Common myeloid progenitor, CD34-positive (primary cell): ENCODE results near the gene UXT.
A peak's percentile ranks its signal among the peaks of the same experiment; 100 is the strongest.
"Not testable (repeated sequence)": the region's sequence is repeated elsewhere in the genome, so short reads cannot be mapped to it uniquely, and the experiment has no call there.

ENCODE experiments used
- CTCF ChIA-PET: fragments of 350-600 bp; sonication (Branson Sonifier 250); formaldehyde crosslinking; loops from one replicate; lab custom pipeline; 2021; ENCODE audit warnings: antibody characterized with exemption; lab: Charles Lee
- POLR2A ChIA-PET: fragments of 350-600 bp; sonication (Branson Sonifier 250); formaldehyde crosslinking; loops from one replicate; lab custom pipeline; 2021; ENCODE audit warnings: antibody characterized with exemption; lab: Charles Lee
- DNase-seq, 3 donors: peaks; one replicate each; pipeline versions ENCODE4 v3.0.0 to v3.0.0-alpha.2; 2013
- H3K27ac ChIP-seq, 2 experiments: 1 replicate in 1 of 2; 2 replicates in 1 of 2; pipeline ENCODE4 v1.7.0; 2013; ENCODE audit warnings: inconsistent platforms in 2 of 2, low read length in 2 of 2, mild to moderate bottlenecking in 2 of 2, low read depth in 1 of 2, moderate library complexity in 1 of 2; ENCODE audit not compliant: severe bottlenecking in 2 of 2, insufficient read depth in 1 of 2, poor library complexity in 1 of 2
- H3K27me3 ChIP-seq, 5 experiments: replicated peaks in 2 of 5; 1 replicate in 3 of 5; 2 replicates in 2 of 5; pipeline versions ENCODE4 v1.6.1 to v1.7.0; 2013; ENCODE audit warnings: low read length in 4 of 5, mild to moderate bottlenecking in 2 of 5, moderate library complexity in 2 of 5, inconsistent platforms in 1 of 5; ENCODE audit not compliant: insufficient read depth in 5 of 5, control insufficient read depth in 4 of 5
- H3K36me3 ChIP-seq, 4 experiments: 1 replicate in 2 of 4; 2 replicates in 2 of 4; pipeline versions ENCODE4 v1.6.1 to v1.7.0; 2013; ENCODE audit warnings: low read length in 3 of 4, control low read depth in 1 of 4, mild to moderate bottlenecking in 1 of 4; ENCODE audit not compliant: control insufficient read depth in 4 of 4, insufficient read depth in 4 of 4
- H3K4me1 ChIP-seq, 4 experiments: 1 replicate in 3 of 4; 2 replicates in 1 of 4; pipeline versions ENCODE4 v1.6.1 to v1.7.1; 2013; ENCODE audit warnings: low read length in 3 of 4, mild to moderate bottlenecking in 3 of 4, control low read depth in 1 of 4, inconsistent platforms in 1 of 4, moderate library complexity in 1 of 4; ENCODE audit not compliant: control insufficient read depth in 4 of 4, insufficient read depth in 4 of 4; ENCODE audit errors: control extremely low read depth in 1 of 4
- H3K4me3 ChIP-seq, 7 experiments: 1 replicate in 4 of 7; 2 replicates in 3 of 7; pipeline versions ENCODE4 v1.5.1 to v1.7.0; 2013; ENCODE audit warnings: mild to moderate bottlenecking in 7 of 7, low read length in 6 of 7, moderate library complexity in 6 of 7, inconsistent platforms in 2 of 7, low read depth in 2 of 7, control low read depth in 1 of 7; ENCODE audit not compliant: insufficient read depth in 4 of 7, control insufficient read depth in 1 of 7; ENCODE audit errors: extremely low read depth in 1 of 7
- H3K9me3 ChIP-seq, 5 experiments: 1 replicate in 4 of 5; 2 replicates in 1 of 5; pipeline versions ENCODE4 v1.6.1 to v1.7.1; 2013; ENCODE audit warnings: low read length in 4 of 5, mild to moderate bottlenecking in 2 of 5, inconsistent platforms in 1 of 5, low read depth in 1 of 5, moderate library complexity in 1 of 5; ENCODE audit not compliant: control insufficient read depth in 4 of 5, insufficient read depth in 2 of 5; ENCODE audit errors: control extremely low read depth in 1 of 5
- WGBS: methylation state at CpG from one replicate; pipeline ENCODE4 v1.1.5; 2013; ENCODE audit not compliant: insufficient coverage; 5-methylcytosine and 5-hydroxymethylcytosine counted together

The UXT gene

GRCh38 chrX:47611489-47611888 lies 47.5 kb downstream of the UXT start:
- CTCF ChIA-PET: no interaction called here
- H3K4me3 ChIP-seq: no peak overlapping the region

GRCh38 chrX:47610511-47610910 lies 48.5 kb downstream of the UXT start:
- POLR2A ChIA-PET: no interaction called here

More at GRCh38 chrX:47611489-47611888, 47.5 kb downstream of the UXT start:
- Histone ChIP-seq H3K4me1 (peaks cover 0 to 9% (median 5%) of the 10 kb centered on the region in 4 experiments), H3K36me3 (no peaks in the 10 kb centered on the region), H3K9me3 (peaks cover 0 to 5% (median 0%) of the 10 kb centered on the region in 5 experiments), H3K27me3 (no peaks in the 10 kb centered on the region), H3K27ac (no peak overlapping the region)
- no peak for DNase-seq
- POLR2A ChIA-PET: no interaction called here
- 80% methylated on average over 2 of the region's 2 CpGs for WGBS

GRCh38 chrX:47608130-47608810 lies 50.7 kb downstream of the UXT start:
- H3K27me3 ChIP-seq: no peaks in the 10 kb centered on the region
- WGBS: 61% methylated on average over 8 of the region's 9 CpGs
- H3K27ac ChIP-seq: no peak overlapping the region
- peaks cover 0 to 11% (median 8%) of the 10 kb centered on the region in 4 experiments for H3K4me1 ChIP-seq
- H3K9me3 ChIP-seq: peaks cover 0 to 5% (median 0%) of the 10 kb centered on the region in 5 experiments
- POLR2A ChIA-PET: interaction anchor here (0.9 kb wide), 1 partner anchor 25 kb away, joined by 3 read pairs; no protein-coding TSS in a partner anchor
- CTCF ChIA-PET: interaction anchor here (1.3 kb wide), 1 partner anchor 25 kb away, joined by 3 read pairs; no protein-coding TSS in a partner anchor
- peak overlapping the region in 1 of 7 experiments; percentile 10 for H3K4me3 ChIP-seq
- H3K36me3 ChIP-seq: no peaks in the 10 kb centered on the region
- peak in 2 of 3 donors; percentile 42 to 63 for DNase-seq

More at GRCh38 chrX:47610511-47610910, 48.5 kb downstream of the UXT start:
- Histone ChIP-seq H3K9me3 (peaks cover 0 to 5% (median 0%) of the 10 kb centered on the region in 5 experiments), H3K27me3 (no peaks in the 10 kb centered on the region), H3K36me3 (no peaks in the 10 kb centered on the region), H3K4me1 (peaks cover 0 to 9% (median 5%) of the 10 kb centered on the region in 4 experiments), H3K27ac (no peak overlapping the region), H3K4me3 (no peak overlapping the region)
- CTCF ChIA-PET: no interaction called here
- WGBS: 91% methylated on average over 4 of the region's 4 CpGs
- no peak for DNase-seq

GRCh38 chrX:47607091-47607490 lies 51.9 kb downstream of the UXT start:
- Histone ChIP-seq H3K4me3 (no peak overlapping the region), H3K27ac (no peak overlapping the region), H3K36me3 (no peaks in the 10 kb centered on the region), H3K27me3 (no peaks in the 10 kb centered on the region), H3K9me3 (peaks cover 0 to 5% (median 0%) of the 10 kb centered on the region in 5 experiments), H3K4me1 (peaks cover 0 to 11% (median 8%) of the 10 kb centered on the region in 4 experiments)
- POLR2A ChIA-PET: no interaction called here
- no peak for DNase-seq
- CTCF ChIA-PET: no interaction called here

- ChIA-PET POLR2A (no interaction called here), CTCF (interaction anchor here (1.4 kb wide), 1 partner anchor 10 kb away, joined by 4 read pairs; no protein-coding TSS in a partner anchor)
- Histone ChIP-seq H3K27me3 (peaks cover 0 to 2% (median 0%) of the 10 kb centered on the region in 5 experiments), H3K9me3 (peaks cover 0 to 8% (median 1%) of the 10 kb centered on the region in 5 experiments), H3K4me1 (peaks cover 0 to 11% (median 8%) of the 10 kb centered on the region in 4 experiments), H3K27ac (no peak overlapping the region), H3K4me3 (no peak overlapping the region), H3K36me3 (no peaks in the 10 kb centered on the region)
- DNase-seq: no peak
- 82% methylated on average over 8 of the region's 9 CpGs for WGBS
These were observed 54.0 kb downstream of the UXT start for GRCh38 chrX:47605024-47605423.

- H3K4me3 ChIP-seq, CTCF ChIA-PET, POLR2A ChIA-PET, DNase-seq, H3K36me3 ChIP-seq, H3K27me3 ChIP-seq, H3K27ac ChIP-seq, H3K9me3 ChIP-seq: not testable (repeated sequence)
- 100% methylated on average over 1 of the region's 4 CpGs for WGBS
- peaks cover 0 to 11% (median 1%) of the 10 kb centered on the region in 4 experiments for H3K4me1 ChIP-seq
These were observed 55.9 kb downstream of the UXT start for GRCh38 chrX:47603125-47603524.
